Common myeloid progenitor, CD34-positive (primary cell): ENCODE measurements around the gene RNF152.

Experiments used
- CTCF ChIA-PET: fragments of 350-600 bp; sonication (Branson Sonifier 250); formaldehyde crosslinking; loops from one replicate; lab custom pipeline; 2021; ENCODE audit warnings: antibody characterized with exemption; lab: Charles Lee
- POLR2A ChIA-PET: fragments of 350-600 bp; sonication (Branson Sonifier 250); formaldehyde crosslinking; loops from one replicate; lab custom pipeline; 2021; ENCODE audit warnings: antibody characterized with exemption; lab: Charles Lee
- DNase-seq, 3 donors: peaks; one replicate each; pipeline versions ENCODE4 v3.0.0 to v3.0.0-alpha.2; 2013
- H3K27ac ChIP-seq, 2 experiments: 1 replicate in 1 of 2; 2 replicates in 1 of 2; pipeline ENCODE4 v1.7.0; 2013; ENCODE audit warnings: inconsistent platforms in 2 of 2, low read length in 2 of 2, mild to moderate bottlenecking in 2 of 2, low read depth in 1 of 2, moderate library complexity in 1 of 2; ENCODE audit not compliant: severe bottlenecking in 2 of 2, insufficient read depth in 1 of 2, poor library complexity in 1 of 2
- H3K27me3 ChIP-seq, 5 experiments: replicated peaks in 2 of 5; 1 replicate in 3 of 5; 2 replicates in 2 of 5; pipeline versions ENCODE4 v1.6.1 to v1.7.0; 2013; ENCODE audit warnings: low read length in 4 of 5, mild to moderate bottlenecking in 2 of 5, moderate library complexity in 2 of 5, inconsistent platforms in 1 of 5; ENCODE audit not compliant: insufficient read depth in 5 of 5, control insufficient read depth in 4 of 5
- H3K36me3 ChIP-seq, 4 experiments: 1 replicate in 2 of 4; 2 replicates in 2 of 4; pipeline versions ENCODE4 v1.6.1 to v1.7.0; 2013; ENCODE audit warnings: low read length in 3 of 4, control low read depth in 1 of 4, mild to moderate bottlenecking in 1 of 4; ENCODE audit not compliant: control insufficient read depth in 4 of 4, insufficient read depth in 4 of 4
- H3K4me1 ChIP-seq, 4 experiments: 1 replicate in 3 of 4; 2 replicates in 1 of 4; pipeline versions ENCODE4 v1.6.1 to v1.7.1; 2013; ENCODE audit warnings: low read length in 3 of 4, mild to moderate bottlenecking in 3 of 4, control low read depth in 1 of 4, inconsistent platforms in 1 of 4, moderate library complexity in 1 of 4; ENCODE audit not compliant: control insufficient read depth in 4 of 4, insufficient read depth in 4 of 4; ENCODE audit errors: control extremely low read depth in 1 of 4
- H3K4me3 ChIP-seq, 7 experiments: 1 replicate in 4 of 7; 2 replicates in 3 of 7; pipeline versions ENCODE4 v1.5.1 to v1.7.0; 2013; ENCODE audit warnings: mild to moderate bottlenecking in 7 of 7, low read length in 6 of 7, moderate library complexity in 6 of 7, inconsistent platforms in 2 of 7, low read depth in 2 of 7, control low read depth in 1 of 7; ENCODE audit not compliant: insufficient read depth in 4 of 7, control insufficient read depth in 1 of 7; ENCODE audit errors: extremely low read depth in 1 of 7
- H3K9me3 ChIP-seq, 5 experiments: 1 replicate in 4 of 5; 2 replicates in 1 of 5; pipeline versions ENCODE4 v1.6.1 to v1.7.1; 2013; ENCODE audit warnings: low read length in 4 of 5, mild to moderate bottlenecking in 2 of 5, inconsistent platforms in 1 of 5, low read depth in 1 of 5, moderate library complexity in 1 of 5; ENCODE audit not compliant: control insufficient read depth in 4 of 5, insufficient read depth in 2 of 5; ENCODE audit errors: control extremely low read depth in 1 of 5
- WGBS: methylation state at CpG from one replicate; pipeline ENCODE4 v1.1.5; 2013; ENCODE audit not compliant: insufficient coverage; 5-methylcytosine and 5-hydroxymethylcytosine counted together

The RNF152 gene

GRCh38 chr18:61908661-61909060 lies 15.9 kb upstream of the RNF152 start:
- ChIA-PET CTCF (no interaction called here), POLR2A (interaction anchor here (0.6 kb wide), 1 partner anchor 1362 kb away, joined by 3 read pairs; no protein-coding TSS in a partner anchor)
- DNase-seq, result no peak
- no peak overlapping the region for H3K27ac ChIP-seq
- WGBS, result no CpG with 5 or more reads among the region's 7 CpGs
- H3K36me3 ChIP-seq, result no peaks in the 10 kb centered on the region
- no peak overlapping the region for H3K4me3 ChIP-seq
- peaks cover 0 to 2% (median 0%) of the 10 kb centered on the region in 5 experiments for H3K27me3 ChIP-seq
- no peaks in the 10 kb centered on the region for H3K4me1 ChIP-seq
- no peaks in the 10 kb centered on the region for H3K9me3 ChIP-seq

GRCh38 chr18:61901323-61901986 lies 8.6 kb upstream of the RNF152 start:
- CTCF ChIA-PET, result interaction anchor here (1.2 to 3.2 kb wide), 9 partner anchors 14 to 276 kb away, joined by 3 to 20 read pairs (median 6); no protein-coding TSS in a partner anchor
- no peak overlapping the region for H3K27ac ChIP-seq

GRCh38 chr18:61900504-61901281 lies 7.9 kb upstream of the RNF152 start:
- ChIA-PET CTCF (interaction anchor here (1.2 to 3.2 kb wide), 6 partner anchors 14 to 275 kb away, joined by 3 to 20 read pairs (median 6); no protein-coding TSS in a partner anchor), POLR2A (no interaction called here)
- Histone ChIP-seq H3K36me3 (no peaks in the 10 kb centered on the region), H3K27me3 (peaks cover 6 to 29% (median 22%) of the 10 kb centered on the region in 5 experiments), H3K4me1 (no peaks in the 10 kb centered on the region), H3K4me3 (no peak overlapping the region), H3K27ac (no peak overlapping the region), H3K9me3 (no peaks in the 10 kb centered on the region)
- DNase-seq, result no peak
- whole genome bisulfite sequencing, result 75% methylated on average over 10 of the region's 10 CpGs

More at GRCh38 chr18:61901323-61901986, 8.6 kb upstream of the RNF152 start:
- Histone ChIP-seq H3K4me3 (no peak overlapping the region), H3K36me3 (no peaks in the 10 kb centered on the region), H3K9me3 (no peaks in the 10 kb centered on the region), H3K27me3 (peaks cover 6 to 21% (median 19%) of the 10 kb centered on the region in 5 experiments), H3K4me1 (no peaks in the 10 kb centered on the region)
- peak; percentile 50 to 70 (median 66) for DNase-seq
- POLR2A ChIA-PET, result no interaction called here
- 33% methylated on average over 3 of the region's 5 CpGs for WGBS

- WGBS, result 83% methylated on average over 4 of the region's 5 CpGs
- Histone ChIP-seq H3K27me3 (peaks cover 9 to 41% (median 26%) of the 10 kb centered on the region in 5 experiments), H3K4me3 (no peak overlapping the region), H3K36me3 (no peaks in the 10 kb centered on the region), H3K9me3 (no peaks in the 10 kb centered on the region), H3K4me1 (peaks cover 0 to 10% (median 9%) of the 10 kb centered on the region in 4 experiments), H3K27ac (no peak overlapping the region)
- CTCF ChIA-PET, result interaction anchor here (1.0 to 3.2 kb wide), 2 partner anchors 262 to 264 kb away, joined by 3 to 20 read pairs; no protein-coding TSS in a partner anchor
- POLR2A ChIA-PET, result no interaction called here
- DNase-seq, result no peak
Measured at GRCh38 chr18:61898640-61899101, 5.9 kb upstream of the RNF152 start.

GRCh38 chr18:61896757-61897156 lies 4.0 kb upstream of the RNF152 start:
- DNase-seq, result no peak
- 78% methylated on average over 4 of the region's 5 CpGs for WGBS

GRCh38 chr18:61896118-61896517 lies 3.3 kb upstream of the RNF152 start:
- ChIA-PET CTCF (interaction anchor here (1.2 kb wide), 1 partner anchor 26 kb away, joined by 3 read pairs; no protein-coding TSS in a partner anchor), POLR2A (no interaction called here)
- Histone ChIP-seq H3K36me3 (no peaks in the 10 kb centered on the region), H3K4me3 (no peak overlapping the region), H3K9me3 (no peaks in the 10 kb centered on the region), H3K4me1 (peaks cover 0 to 20% (median 18%) of the 10 kb centered on the region in 4 experiments), H3K27me3 (peaks cover 13 to 59% (median 35%) of the 10 kb centered on the region in 5 experiments), H3K27ac (no peak overlapping the region)
- no CpG with 5 or more reads among the region's 1 CpG for WGBS
- no peak for DNase-seq

More at GRCh38 chr18:61896757-61897156, 4.0 kb upstream of the RNF152 start:
- no peak overlapping the region for H3K27ac ChIP-seq
- no peaks in the 10 kb centered on the region for H3K9me3 ChIP-seq
- H3K36me3 ChIP-seq, result no peaks in the 10 kb centered on the region
- no peak overlapping the region for H3K4me3 ChIP-seq
- peaks cover 13 to 53% (median 32%) of the 10 kb centered on the region in 5 experiments for H3K27me3 ChIP-seq
- ChIA-PET POLR2A (no interaction called here), CTCF (interaction anchor here (1.2 kb wide), 1 partner anchor 25 kb away, joined by 3 read pairs; no protein-coding TSS in a partner anchor)
- peaks cover 0 to 20% (median 18%) of the 10 kb centered on the region in 4 experiments for H3K4me1 ChIP-seq
